GM18868 (cell line): ENCODE measurements around the gene KDM5A.
"Not testable (repeated sequence)": the region's sequence is repeated elsewhere in the genome, so short reads cannot be mapped to it uniquely, and the experiment has no call there.

Experiments
- ATAC-seq: cut with Tn5 transposase; IDR thresholded peaks from one replicate; pipeline ENCODE4 v1.9.1; 2021; ENCODE audit warnings: mild to moderate bottlenecking, moderate library complexity; ENCODE audit not compliant: unreplicated experiment

KDM5A gene

GRCh38 chr12:389142-390096, at the start of gene KDM5A:
Gene KDM5A (minus strand): TSS chr12:389320. CDS start chr12:389091, 229 bp downstream.
- ATAC-seq = peak; percentile 87

- not testable (repeated sequence) for ATAC-seq
These were observed 46.6 kb upstream of the KDM5A start for GRCh38 chr12:435737-436136.

- no peak for ATAC-seq
These were observed 33.4 kb upstream of the KDM5A start for GRCh38 chr12:422526-422925.

- ATAC-seq = no peak
These were observed 29.3 kb upstream of the KDM5A start for GRCh38 chr12:418432-418831.

- ATAC-seq = no peak
These were observed 25.7 kb upstream of the KDM5A start for GRCh38 chr12:414859-415258.

- no peak for ATAC-seq
These were observed 12.9 kb upstream of the KDM5A start for GRCh38 chr12:402029-402389.

DNA sequence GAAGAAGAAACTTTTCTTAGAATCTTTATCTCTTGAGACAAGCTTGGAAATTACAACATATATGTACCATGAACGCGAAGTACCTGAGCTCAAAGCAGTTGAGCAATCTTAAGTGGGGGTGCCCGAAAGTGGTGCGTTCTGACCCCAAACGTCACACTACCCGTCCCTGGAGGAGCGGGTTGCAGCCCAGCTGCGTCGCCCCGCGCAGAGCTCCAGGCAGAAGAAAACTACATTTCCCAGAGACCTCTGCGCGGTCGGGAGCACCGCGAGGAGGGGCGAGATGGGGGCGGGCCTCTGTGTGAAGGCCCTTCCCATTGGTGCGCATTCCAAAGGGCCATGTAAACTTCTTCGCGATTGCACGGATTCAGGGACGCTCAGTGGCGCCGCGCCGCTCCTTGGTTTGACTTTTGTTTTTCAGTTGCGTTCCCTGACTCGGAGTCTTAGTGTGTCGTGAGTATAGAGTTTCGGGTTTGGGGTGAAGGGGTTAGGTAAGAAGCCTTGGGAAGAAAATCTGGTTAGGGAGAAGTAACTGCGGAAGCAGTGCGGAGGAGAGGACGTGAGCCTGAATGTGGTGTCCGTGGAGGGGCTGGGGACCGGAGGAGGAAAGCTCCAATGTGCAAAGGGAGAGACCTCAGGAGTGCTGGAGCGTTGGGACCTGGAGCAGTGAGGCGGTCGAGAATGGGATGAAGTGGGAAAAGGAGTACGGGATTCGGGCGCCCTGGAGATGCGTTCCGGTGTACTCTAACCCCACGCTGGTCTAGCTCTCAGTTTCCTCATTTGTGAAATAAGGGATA, 12.3 kb upstream of the KDM5A start, which contains the start of gene CCDC77:
Gene CCDC77, plus strand, starts transcription at position 410 of the 794 bp plus-strand sequence. CDS start 7,740 bp downstream, outside the sequence.
- peak; percentile 99 for ATAC-seq

DNA sequence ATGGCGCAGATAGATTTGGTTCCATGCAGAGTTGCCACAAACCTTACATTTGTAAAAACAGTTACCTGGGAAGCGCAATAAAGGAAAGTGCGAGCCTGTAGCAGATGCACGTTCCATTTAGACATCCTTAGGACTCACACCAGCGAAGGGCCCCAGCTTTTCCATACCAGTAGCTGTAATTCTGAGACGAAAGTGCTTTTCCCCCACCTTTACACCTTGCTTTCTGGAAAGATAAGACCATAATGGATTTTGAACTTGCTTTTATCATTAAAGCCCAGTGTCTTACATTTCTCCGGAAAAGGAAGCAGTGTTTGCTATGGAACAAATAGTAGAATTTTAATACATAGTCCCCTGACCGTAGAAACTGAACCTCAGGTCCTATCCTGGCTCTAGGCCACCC, 11.7 kb upstream of the KDM5A start:
- ATAC-seq = no peak

DNA sequence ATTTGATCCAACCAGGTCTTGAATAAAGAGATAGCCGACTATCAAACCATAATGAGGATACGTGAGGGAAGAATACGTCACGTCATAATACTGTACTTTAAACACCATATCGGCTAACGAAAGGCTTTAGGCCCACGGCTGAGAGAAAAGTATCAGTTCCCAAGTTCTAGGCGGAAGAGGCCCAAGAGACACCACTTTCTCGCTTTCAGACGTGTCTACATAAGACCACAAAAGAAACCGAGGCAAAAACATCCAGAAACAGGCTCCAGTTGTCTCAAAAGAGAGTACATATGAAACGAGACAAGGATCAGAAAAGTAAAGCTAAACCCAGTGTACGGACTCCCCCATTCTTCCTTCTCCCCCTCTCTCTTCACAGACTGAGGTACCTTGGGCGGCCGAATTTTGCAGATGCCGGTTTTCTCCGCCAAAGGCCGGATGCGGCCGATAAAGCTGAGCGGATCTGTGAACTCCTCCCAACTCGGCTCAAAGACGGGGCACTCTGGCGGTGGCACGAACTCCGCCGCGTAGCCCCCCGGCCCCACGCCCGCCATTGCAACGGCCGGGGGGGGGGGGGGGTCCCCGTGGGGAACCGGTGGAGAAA, 479 bp downstream of the KDM5A start:
- ATAC-seq = peak; percentile 22

DNA sequence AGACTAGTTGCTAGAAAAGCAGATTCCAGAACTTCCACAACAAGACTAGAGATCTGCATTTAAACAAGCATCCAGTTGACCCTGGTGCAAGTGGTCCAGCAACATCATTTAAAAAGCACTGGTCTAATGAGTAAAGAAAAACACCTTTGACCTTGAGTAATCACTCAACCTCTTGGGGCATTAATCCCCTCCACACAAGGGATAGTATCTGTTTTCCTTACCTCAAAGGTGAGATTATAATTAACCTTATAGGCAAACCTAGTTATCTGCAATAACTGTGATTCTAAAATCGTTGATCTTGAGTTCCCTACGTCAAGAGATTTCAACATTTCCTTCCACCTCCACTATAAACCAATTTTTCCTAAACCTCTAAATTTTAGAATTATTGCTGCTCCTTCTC, 1.1 kb downstream of the KDM5A start:
- ATAC-seq = no peak

DNA sequence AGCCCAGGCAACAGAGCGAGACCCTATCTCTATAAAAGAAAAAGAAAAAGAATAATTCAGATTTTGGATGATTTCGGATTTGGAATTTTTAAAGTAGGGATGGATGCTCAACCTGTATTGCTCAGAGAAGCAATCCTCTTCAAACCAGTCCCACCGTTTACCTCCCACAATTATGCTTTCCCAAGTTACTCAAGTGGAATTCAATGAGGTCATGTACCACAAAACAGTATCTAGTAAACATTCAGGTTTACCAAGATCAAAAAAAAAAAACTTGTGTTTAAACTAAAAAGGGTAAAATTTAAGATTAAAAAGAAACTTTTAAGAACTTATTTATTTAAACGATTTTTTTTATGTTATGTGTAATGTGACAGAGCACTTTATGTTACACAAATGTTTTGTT, 2.5 kb downstream of the KDM5A start:
- no peak for ATAC-seq

- ATAC-seq = not testable (repeated sequence)
These were observed 18.2 kb downstream of the KDM5A start for GRCh38 chr12:370739-371485.

DNA sequence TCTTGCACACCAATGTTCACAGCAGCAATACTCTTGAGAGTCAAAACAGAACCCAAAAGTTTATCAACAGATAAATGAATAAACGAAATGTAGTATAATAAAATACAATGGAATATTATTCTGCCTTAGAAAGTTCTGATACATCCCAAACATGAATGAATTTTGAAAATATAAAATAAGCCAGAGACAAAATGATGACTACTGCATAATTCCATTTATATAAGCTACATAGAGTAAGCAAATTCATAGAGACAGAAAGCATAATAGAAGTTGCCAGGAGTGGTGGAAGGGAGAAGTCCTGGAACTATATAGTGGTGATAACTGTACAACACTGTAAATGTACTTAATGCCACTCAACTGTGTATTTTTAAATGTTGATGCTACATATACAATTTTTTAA, 21.1 kb downstream of the KDM5A start:
- no peak for ATAC-seq

DNA sequence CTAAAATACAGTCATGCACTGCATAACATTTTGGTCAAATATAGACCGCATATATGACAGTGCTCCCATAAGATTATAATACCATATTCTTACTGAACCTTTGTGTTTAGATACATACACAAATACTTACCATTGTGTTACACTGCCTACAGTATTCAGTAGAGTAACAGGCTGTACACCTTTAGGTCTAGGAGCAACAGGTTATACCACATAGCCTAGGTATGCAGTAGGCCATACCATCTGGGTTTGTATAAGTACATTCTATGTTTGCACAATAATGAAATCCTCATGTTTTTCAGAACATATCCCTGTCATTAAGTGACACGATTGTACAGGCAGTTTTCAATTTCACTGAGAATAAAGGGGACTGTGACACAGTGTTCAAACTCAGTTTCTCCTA, 22.3 kb downstream of the KDM5A start:
- ATAC-seq = no peak

GRCh38 chr12:359091-359490, 30.0 kb downstream of the KDM5A start:
- ATAC-seq = no peak

- no peak for ATAC-seq
These were observed 32.7 kb downstream of the KDM5A start for GRCh38 chr12:356276-356988.

DNA sequence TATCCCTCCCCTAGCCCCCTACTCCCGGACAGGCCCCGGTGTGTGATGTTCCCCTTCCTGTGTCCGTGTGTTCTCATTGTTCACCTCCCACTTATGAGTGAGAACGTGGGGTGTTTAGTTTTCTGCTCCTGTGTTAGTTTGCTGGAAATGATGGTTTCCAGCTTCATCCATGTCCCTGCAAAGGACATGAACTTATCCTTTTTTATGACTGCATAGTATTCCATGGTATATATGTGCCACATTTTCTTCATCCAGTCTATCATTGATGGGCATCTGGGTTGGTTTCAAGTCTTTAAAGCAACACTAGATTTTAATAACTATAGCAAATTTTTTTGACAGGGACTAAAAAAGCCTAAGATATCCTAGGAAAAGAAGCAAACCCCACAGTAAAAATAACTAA, 37.9 kb downstream of the KDM5A start:
- ATAC-seq = not testable (repeated sequence)

GRCh38 chr12:349625-350024, 39.5 kb downstream of the KDM5A start:
- not testable (repeated sequence) for ATAC-seq

DNA sequence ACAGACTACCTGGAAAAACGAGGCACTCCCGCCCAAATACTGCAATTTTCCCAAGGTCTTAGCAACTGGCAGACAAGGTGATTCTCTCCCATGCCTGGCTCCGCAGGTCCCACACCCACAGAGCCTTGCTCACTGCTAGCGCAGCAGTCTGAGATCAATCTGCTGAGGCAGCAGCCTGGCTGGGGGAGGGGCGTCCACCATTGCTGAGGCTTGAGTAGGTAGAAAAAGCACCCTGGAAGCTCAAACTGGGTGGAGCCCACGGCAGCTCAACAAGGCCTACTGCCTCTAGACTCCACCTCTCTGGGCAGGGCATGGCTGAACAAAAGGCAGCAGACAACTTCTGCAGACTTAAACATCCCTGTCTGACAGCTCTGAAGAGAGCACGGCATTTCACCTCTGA, 46.1 kb downstream of the KDM5A start:
- ATAC-seq = not testable (repeated sequence)

DNA sequence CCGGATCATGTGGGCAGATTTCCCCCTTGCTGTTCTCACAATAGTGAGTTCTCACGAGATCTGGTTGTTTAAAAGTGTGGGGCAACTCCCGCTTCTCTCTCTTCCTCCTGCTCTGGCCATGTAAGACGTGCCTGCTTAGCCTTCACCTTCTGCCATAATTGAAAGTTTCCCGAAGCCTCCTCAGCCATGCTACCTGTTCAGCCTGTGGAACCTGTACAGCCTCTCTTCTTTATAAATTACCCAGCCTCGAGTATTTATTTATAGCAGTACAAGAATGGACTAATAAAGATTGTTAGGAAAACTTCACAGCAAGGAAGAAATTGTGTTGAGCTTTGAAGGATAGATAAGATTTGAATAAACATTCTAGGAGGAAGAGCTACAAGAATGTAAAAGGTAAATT, 52.1 kb downstream of the KDM5A start:
- ATAC-seq = no peak
